ENCODE results near the gene CHL1.

The CHL1 gene, protein sequence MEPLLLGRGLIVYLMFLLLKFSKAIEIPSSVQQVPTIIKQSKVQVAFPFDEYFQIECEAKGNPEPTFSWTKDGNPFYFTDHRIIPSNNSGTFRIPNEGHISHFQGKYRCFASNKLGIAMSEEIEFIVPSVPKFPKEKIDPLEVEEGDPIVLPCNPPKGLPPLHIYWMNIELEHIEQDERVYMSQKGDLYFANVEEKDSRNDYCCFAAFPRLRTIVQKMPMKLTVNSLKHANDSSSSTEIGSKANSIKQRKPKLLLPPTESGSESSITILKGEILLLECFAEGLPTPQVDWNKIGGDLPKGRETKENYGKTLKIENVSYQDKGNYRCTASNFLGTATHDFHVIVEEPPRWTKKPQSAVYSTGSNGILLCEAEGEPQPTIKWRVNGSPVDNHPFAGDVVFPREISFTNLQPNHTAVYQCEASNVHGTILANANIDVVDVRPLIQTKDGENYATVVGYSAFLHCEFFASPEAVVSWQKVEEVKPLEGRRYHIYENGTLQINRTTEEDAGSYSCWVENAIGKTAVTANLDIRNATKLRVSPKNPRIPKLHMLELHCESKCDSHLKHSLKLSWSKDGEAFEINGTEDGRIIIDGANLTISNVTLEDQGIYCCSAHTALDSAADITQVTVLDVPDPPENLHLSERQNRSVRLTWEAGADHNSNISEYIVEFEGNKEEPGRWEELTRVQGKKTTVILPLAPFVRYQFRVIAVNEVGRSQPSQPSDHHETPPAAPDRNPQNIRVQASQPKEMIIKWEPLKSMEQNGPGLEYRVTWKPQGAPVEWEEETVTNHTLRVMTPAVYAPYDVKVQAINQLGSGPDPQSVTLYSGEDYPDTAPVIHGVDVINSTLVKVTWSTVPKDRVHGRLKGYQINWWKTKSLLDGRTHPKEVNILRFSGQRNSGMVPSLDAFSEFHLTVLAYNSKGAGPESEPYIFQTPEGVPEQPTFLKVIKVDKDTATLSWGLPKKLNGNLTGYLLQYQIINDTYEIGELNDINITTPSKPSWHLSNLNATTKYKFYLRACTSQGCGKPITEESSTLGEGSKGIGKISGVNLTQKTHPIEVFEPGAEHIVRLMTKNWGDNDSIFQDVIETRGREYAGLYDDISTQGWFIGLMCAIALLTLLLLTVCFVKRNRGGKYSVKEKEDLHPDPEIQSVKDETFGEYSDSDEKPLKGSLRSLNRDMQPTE (N-terminal part only)

DNA sequence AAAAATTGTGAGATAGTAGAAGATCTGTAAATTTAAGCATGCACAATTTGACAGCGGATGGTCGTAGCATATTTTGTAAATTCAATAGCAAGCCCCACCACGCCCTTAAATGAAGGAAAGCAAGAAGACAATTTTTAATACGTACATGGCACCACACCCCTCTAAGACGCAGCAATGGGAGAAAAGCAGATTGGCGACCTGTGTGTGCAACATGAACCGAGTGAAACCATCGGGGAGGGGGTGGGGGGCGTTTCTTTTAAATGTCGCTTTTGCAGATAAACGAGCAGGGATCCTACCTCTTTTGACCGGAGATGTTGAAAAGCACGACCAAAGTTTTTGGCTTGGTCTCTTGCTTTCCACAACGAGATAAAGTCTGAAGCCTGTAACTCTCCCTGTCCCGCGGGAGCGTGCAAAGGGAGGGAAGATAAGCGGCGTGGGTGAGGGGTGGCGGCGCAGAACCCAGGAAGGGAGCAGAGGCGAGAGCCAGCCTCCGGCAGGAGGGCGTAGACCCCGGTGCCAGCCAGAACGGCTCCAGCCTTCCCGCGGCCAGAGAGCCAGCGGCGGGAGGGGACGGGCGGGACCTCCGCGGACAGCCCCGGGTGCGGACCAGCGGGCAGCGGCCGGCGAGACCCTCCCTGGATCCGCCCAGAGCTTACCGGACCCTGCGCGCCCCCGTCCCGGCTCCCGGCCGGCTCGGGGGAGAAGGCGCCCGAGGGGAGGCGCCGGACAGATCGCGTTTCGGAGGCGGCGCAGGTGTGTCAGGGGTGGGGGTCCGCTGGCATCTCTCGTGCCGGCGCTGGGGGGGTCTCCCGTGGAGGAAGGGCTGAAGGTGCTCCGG lies at the start of gene CHL1:
CHL1 (plus strand) TSS at position 453 of the 838 bp plus-strand sequence. CDS start 123,014 bp downstream, outside the sequence.
- DNase-seq = no peak

DNA sequence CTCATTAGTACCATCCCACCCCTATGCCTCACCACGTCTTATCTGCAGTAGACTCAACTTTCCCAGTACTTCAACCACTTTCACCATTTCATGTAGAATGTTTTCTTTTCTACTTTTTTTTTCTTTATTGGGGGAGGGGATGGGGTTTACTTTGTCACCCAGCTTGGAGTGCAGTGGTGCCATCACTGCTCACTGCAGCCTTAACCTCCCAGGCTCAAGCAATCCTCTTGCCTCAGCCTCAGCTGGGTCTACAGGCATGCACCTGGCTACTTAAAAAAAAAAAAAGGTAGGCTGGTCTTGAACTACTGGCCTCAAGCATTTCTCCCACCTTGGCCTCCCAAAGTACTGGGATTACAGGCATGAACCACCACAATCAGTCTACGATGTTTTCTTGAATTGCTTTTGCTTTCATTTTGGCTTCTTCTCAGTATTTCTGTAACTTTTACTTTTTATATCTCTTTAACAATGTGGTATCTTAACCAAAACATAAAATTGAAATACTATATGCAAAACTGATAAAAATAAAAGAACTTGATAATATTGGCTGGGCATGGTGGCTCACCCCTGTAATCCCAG lies 44.9 kb upstream of the CHL1 start:
- DNase-seq = no peak

DNA sequence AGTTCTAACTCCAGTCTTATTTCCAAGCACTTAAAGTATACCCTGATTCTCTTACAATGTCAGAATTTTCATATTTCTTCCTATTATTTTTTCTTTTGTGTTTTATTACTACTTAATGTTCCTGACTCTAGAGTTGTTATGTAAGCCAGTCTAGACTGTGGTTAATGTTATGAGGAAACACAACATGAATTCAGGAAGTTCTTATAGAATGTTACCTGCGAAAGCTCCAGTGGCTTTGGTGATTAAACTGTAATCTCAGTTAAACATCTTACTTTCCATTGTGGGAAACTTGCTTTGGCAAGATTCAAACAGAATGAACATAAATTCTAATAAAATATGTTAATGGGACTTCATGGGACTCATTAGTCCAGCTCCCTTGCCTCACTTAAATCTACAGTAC lies 36.6 kb upstream of the CHL1 start:
- DNase-seq = no peak

DNA sequence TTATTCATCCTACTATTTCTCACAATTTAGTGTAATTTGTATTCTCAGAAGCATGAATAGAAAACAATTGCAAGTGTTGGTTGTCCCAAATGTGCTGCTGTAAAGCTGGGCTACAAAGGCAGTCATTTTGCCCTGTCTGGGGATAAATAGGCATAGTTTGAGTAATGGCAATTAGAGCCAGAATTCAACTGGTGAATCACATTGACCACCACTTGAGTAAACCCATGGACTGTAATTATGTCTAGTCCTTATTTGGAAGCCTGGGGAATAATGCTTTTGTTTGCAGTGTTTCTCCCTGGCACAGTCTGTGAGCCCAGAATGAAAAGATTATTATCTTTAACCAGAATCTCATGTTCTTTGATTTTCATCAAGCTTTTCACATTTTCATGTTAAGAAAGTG lies 30.5 kb upstream of the CHL1 start:
- no peak for DNase-seq

DNA sequence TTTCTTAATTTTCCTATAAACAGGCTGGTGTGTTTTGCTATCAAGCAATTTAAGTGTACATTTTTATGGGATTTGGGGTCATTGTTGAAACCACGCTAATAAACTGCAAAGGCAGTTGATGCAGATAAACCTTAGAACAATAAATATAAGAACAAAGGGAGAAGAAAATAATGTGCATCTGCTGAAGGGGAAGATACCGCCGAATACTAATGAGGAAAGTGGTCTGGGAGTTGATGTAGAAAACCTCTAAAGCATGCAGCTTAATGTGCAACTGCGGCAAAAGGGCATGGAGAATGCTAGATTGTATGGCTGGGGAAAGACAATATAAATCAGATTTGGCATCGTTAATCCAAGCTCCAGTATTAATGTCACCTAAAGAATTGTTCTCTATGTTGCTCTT lies 29.8 kb upstream of the CHL1 start:
- no peak for DNase-seq

DNA sequence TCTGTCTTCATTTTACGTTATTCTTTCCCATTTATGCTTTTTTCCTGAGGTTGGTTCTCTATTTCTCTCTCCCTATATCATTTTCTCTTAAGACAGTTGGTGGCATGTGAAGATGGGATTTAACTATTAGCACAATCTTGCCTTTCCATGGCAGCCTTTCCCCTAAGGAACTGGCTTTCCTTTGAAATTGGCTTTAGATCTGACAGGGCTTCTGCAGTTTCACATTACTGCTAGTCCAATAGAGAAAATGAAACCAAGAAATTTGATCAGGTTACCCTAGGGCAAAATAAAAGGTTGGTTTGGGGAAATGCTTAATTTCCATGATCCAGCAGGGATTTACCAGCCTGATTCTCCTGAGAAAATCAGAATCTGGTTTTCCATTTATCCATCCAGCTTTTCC lies 22.7 kb upstream of the CHL1 start:
- DNase-seq = no peak

DNA sequence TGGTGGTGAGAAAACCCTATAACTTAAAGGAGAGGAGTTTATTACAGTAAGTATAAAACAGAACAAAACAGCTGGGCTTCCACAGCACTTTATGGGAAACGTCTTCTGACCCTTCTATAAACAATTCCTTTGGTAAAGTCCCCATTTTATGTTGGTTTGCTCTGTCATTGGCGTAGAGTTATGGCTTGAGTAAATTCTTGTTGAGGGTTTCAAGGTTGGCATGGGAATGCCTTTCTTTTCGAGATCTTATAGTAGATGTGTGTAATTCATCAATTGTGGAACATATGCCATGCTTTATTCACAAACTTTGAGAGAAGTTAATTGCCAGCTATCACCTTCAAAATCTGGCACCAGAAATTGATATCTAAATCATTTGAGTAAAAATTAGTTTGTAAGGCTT lies 11.6 kb upstream of the CHL1 start:
- no peak for DNase-seq

DNA sequence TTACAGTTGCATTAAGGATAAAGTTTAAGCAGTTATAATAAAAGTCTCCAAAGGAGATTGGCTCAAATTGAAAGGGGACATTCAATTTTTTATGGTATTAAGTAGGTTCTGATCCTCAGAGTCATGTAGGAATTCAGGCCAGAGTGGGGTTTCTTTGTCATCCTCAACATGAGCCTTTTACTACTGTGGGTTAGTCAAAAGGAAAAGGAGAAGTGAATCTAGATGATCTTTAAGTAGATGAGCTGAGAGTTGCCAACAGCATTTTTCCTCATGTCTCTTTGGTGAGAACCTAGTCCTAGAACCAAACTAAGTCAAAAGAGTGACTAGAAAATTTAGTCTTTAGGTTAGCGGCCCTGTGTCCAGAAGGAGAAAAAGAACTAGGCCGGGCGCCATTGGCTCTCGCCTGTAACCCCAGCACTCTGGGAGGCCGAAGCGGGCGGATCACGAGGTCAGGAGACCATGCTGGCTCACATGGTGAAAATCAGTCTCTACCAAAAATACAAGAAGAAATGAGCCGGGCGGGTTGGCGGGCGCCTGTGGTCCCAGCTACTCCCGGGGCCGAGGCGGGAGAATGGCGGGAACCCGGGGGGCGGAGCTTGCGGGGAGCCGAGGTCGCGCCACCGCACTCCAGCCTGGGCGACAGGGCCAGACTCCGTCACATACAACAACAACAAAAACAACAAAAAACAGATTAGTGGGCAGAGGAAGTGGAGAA lies 4.2 kb upstream of the CHL1 start:
- DNase-seq = no peak

DNA sequence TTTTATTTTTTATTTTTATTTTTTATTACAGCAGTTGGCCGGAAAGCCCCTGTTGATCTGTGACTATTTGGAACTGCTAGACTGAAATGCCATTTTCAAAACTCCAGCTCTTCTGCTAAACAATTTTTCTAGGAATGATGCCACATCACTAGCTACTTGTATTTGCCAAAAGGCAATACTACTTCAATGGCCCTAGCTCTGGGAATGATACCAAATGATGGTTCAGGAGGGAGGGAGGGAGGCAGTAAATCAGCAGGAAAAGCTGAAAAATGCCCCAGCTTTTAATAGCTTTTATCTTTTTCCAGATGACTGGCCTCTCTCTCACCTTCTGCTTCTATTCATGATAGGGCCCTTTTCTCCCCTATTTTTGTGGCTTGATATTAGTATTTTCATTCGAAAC lies 2.6 kb upstream of the CHL1 start:
- no peak for DNase-seq

DNA sequence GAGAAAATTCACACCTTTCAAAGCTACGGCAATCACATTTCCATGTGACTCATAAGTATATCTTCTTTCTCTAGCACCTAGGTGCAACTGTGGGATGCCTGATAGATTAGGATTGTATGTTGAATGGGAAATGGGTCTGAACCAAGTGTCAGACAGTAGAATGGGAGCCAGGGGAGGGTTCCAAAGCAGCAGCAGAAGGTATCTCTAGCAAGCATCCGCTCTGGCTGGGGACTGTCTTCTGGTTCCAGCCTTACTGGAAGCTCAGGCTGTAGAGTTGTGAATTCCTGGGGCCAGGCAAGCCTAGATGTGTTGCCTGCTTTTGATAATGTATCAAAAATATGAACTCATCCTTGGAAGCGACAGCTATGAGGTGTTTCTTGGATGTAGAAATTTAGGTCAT lies 2.1 kb upstream of the CHL1 start:
- DNase-seq = no peak

DNA sequence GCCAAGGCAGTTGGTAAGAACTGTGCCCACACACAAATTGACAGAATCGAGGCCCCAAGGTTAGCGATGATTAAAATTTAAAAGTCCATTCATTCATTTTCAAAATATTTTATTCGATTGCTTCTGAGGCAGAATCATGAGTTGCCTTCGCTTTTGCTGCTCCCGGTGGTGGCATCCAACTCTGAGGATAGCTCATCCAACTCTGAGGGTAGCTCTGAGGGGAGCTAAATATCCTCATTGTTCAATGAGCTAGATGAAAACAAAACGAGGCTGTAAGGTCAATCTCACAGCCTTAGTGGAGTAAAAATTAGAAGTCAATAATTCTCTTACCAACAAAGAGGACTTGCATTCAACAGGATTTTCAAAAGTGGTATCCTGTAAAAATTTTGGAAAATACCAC lies 897 bp upstream of the CHL1 start:
- no peak for DNase-seq

DNA sequence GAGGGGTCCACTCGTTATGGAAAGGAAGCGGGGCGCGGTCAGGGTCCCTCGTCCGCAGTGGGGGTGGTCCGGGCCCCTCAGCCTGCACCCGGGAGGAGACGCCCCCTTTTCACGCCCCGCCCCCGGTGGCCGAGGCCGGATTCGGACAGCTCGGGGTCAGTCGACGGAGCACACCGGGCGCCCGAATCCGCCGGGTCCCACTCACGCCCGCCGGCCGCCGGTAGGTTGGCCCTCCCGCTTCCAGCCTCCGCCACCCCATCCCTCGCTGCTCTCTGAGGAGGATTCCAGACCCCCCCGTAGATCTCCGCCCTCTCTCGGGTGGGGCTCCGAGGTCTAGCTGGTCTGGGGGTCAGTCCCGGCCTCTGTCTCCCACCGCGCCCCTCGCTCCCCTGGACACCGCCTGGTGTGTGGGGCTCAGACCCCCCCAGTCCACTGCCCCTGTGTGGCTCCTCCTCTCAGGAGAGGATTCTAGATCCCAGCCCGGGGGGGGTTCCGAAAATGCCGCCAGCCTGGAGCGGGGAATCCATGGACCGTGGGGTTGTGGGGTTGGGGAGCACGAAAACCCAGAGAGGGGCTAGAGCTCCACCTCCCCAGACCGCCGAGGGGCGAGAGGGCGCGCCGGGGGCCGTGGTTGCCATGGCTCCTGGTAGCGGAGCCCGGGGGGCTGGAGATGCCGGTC lies 725 bp downstream of the CHL1 start:
- no peak for DNase-seq

DNA sequence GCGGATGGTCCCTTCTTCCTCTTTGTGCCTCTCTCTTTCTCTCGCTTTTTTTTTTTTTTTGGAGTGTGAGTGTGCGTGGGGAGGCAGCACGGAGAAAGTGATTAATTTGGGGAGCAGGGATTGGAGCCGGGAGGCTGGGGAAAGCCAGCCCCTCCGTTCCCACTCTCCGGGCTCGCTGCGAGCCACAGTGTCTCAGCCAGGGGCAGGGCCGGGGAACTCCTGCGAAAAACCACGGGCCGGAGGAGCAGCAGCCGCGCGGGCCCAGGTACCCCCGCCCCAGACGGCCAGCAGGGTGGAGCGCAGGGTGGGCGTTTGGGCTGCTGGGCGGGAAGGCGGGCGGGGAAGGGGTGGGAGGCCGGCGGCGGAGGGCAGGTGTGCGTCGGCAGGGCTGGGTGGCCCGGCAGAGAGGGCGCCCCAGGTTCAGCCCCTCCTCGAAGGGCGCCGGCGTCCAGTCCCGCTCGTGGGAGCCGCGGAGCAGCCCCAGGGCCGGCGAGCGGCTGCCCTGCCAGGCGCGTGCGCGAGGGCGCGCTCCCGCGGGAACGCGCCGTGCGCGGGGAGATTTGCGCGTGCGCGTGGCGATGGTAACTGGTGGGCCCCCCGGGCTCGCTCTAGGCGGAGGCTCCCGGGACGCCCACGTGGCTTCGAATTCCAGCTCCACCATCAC lies 1.4 kb downstream of the CHL1 start:
- DNase-seq = no peak

DNA sequence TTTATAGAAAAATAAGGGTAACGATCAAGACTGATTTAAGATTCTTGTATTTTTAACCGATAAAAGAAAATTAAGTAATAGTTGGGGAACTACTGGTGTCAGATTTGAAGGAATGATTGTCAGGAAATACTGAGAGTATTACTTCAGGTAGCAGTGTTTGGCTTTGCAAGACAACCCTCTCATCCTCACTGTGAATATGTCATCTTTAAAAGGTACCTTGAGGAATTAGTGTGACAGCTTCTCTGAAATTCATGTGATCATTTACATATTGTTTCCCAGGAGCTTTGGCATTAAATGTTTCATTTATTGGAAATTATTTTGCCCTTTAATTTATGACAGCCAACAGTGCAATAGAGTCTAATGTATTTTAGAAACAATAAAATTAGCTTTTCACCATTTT lies 3.3 kb downstream of the CHL1 start:
- no peak for DNase-seq

DNA sequence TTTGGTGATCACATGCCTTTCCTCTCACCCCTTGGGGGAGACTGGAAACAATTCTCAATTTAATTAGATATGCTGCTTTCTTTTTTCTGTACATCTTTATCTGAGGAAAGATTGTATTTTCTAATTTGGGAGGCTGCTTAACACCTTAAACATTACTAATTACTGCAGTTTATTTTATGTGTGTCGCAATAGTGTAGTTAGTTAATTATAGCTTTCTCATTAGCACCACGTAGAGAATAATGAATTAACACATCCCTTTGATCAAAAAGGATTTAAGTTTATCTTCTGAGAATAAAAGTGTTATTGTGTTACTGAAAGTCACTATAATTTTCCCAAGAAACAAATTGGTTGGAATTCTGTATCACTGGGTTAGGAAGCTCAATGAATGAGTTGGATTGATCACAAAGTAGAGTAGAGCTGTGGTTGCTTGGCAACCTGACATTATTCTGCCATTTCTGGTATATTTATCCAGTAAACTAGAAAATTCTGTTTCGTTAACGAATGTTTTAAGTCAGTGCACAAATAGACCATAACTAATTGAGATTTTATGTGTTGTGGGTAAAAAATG lies 4.3 kb downstream of the CHL1 start:
- DNase-seq = no peak

DNA sequence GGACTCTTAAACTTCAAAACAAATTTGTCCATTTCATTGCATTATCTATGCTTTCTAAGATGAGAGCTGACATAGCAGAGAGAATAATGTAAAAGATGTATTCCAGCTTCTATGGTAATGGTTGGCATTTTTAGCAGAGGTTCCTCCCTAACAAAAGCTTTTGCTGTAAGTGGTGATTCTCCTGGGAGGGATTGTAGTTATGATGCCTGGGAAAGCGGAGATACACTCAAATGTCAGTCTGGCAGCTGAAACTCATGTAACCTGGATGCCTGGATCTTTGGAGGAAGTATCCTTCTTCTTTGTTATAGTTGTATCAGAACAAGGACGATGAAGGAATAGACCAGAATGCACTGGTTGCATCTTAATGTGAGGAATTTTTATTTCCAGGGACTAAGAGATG lies 7.5 kb downstream of the CHL1 start:
- DNase-seq = no peak

DNA sequence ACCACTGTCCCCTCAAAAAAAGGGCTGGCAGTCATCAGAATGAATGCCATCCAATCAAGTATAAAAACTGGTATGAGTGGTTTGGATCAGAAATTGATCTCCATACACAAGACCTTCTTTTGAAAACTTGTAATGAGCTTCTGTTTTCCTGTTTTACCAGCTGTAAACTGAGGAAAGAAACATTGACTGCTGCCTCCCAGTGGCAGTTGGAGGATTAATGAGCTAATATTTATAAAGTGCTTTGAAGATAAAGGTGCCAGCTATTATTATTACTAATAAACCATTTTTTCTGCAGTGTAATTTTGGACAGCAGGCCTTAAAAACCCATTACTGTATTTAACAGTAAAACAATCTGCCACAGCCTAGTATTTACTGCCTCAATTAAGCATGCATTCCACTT lies 11.4 kb downstream of the CHL1 start:
- no peak for DNase-seq

DNA sequence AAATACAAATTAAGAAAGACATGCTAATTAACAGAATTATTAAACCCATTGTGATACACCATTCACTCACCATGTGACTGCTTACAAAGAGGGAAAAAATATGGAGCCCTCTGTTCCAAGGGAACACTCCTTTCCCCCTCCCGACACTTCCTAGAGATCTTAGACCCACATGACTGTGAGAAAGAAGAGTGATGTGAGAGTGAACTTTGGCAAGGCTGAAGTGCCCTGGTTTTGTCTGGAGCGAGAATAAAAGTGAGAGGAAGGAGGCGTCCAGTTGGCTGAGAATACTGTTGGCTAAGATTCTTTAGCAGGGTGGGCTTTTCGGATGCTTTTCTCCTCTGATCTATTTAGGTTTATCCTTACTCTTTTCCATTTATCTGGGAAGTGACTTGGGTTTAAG lies 14.1 kb downstream of the CHL1 start:
- no peak for DNase-seq

DNA sequence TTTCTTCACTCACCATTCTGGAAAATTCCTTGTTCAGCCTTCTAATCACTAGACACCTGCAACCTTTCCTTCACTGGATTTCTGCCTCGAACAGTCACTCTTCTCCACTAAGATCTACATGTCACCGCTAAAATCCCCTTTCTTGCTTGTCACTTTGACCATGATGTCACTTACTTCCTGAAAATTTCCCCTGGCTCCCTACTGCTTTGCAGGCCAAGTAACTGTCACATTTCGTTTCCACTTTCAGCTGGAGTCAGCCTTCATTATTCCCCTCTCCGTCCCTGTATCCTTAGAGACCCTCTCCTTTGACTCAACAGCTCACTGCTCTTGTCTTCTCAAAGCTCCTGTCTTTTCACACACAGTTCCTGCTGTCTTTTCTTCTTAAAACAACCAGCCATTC lies 15.9 kb downstream of the CHL1 start:
- DNase-seq = no peak
